IPS DF 6.9 (cell line): ENCODE measurements around the gene TNFSF18.
"Not testable (repeated sequence)": the region's sequence is repeated elsewhere in the genome, so short reads cannot be mapped to it uniquely, and the experiment has no call there.

ENCODE experiments used
- DNase-seq: peaks from one replicate; pipeline ENCODE4 v3.0.0-alpha.2; 2013; ENCODE audit warnings: low read depth, low spot score
- H3K27ac ChIP-seq: one replicate; pipeline ENCODE4 v1.5.1; 2013; ENCODE audit warnings: low read length, control low read depth
- H3K27me3 ChIP-seq: 2 replicates; pipeline ENCODE4 v1.6.1; 2013; ENCODE audit warnings: mild to moderate bottlenecking, low read length; ENCODE audit not compliant: control insufficient read depth, insufficient read depth
- H3K36me3 ChIP-seq: 2 replicates; pipeline ENCODE4 v1.6.1; 2013; ENCODE audit warnings: low read length; ENCODE audit not compliant: control insufficient read depth, insufficient read depth
- H3K4me1 ChIP-seq: 2 replicates; pipeline ENCODE4 v1.6.1; 2013; ENCODE audit warnings: low read length; ENCODE audit not compliant: control insufficient read depth, insufficient read depth
- H3K4me3 ChIP-seq: 2 replicates; pipeline ENCODE4 v1.5.1; 2013; ENCODE audit warnings: mild to moderate bottlenecking, low read length
- H3K9me3 ChIP-seq: 2 replicates; pipeline ENCODE4 v1.6.1; 2013; ENCODE audit warnings: low read length, inconsistent platforms; ENCODE audit not compliant: control insufficient read depth, insufficient read depth
- WGBS: extraction: QIAGEN DNeasy Blood & Tissue Kit; methylation state at CpG from one replicate; pipeline ENCODE4 v1.1.7; 2013; ENCODE audit warnings: mixed read lengths, missing lambda C conversion rate; ENCODE audit not compliant: insufficient read length, insufficient coverage; 5-methylcytosine and 5-hydroxymethylcytosine counted together

TNFSF18 gene

GRCh38 chr1:173050865-173051264 is at the start of gene TNFSF18:
Gene TNFSF18, minus strand, starts transcription at chr1:173050941. Its CDS starts 45 bp downstream, at chr1:173050896.
- Histone ChIP-seq H3K27me3 (no peaks in the 10 kb centered on the region), H3K4me3 (no peak within 1 kb of the TSS), H3K36me3 (no peaks in the 10 kb centered on the region), H3K4me1 (no peaks in the 10 kb centered on the region), H3K27ac (no peak within 1 kb of the TSS), H3K9me3 (no peaks in the 10 kb centered on the region)
- WGBS, result no CpG with 5 or more reads among the region's 4 CpGs
- DNase-seq, result no peak

- no peak for DNase-seq
- H3K36me3 ChIP-seq, result no peaks in the 10 kb centered on the region
- no peak overlapping the region for H3K27ac ChIP-seq
- no peaks in the 10 kb centered on the region for H3K9me3 ChIP-seq
- H3K4me1 ChIP-seq, result no peaks in the 10 kb centered on the region
- H3K27me3 ChIP-seq, result no peaks in the 10 kb centered on the region
- no peak overlapping the region for H3K4me3 ChIP-seq
- WGBS, result no CpG with 5 or more reads among the region's 2 CpGs
Observed at GRCh38 chr1:173099166-173099565, 48.4 kb upstream of the TNFSF18 start.

- Histone ChIP-seq H3K4me1 (no peaks in the 10 kb centered on the region), H3K27me3 (no peaks in the 10 kb centered on the region), H3K36me3 (no peaks in the 10 kb centered on the region), H3K9me3 (no peaks in the 10 kb centered on the region), H3K27ac (no peak overlapping the region), H3K4me3 (no peak overlapping the region)
- no peak for DNase-seq
Observed at GRCh38 chr1:173098117-173098516, 47.4 kb upstream of the TNFSF18 start.

- H3K9me3 ChIP-seq, result no peaks in the 10 kb centered on the region
Observed at GRCh38 chr1:173097001-173097400, 46.3 kb upstream of the TNFSF18 start.

GRCh38 chr1:173095632-173096031 is 44.9 kb upstream of the TNFSF18 start:
- no peak for DNase-seq
- no peaks in the 10 kb centered on the region for H3K9me3 ChIP-seq
- no peaks in the 10 kb centered on the region for H3K27me3 ChIP-seq
- H3K4me1 ChIP-seq, result no peaks in the 10 kb centered on the region
- no CpG with 5 or more reads among the region's 6 CpGs for WGBS
- H3K27ac ChIP-seq, result no peak overlapping the region
- no peak overlapping the region for H3K4me3 ChIP-seq
- H3K36me3 ChIP-seq, result no peaks in the 10 kb centered on the region

More at GRCh38 chr1:173097001-173097400, 46.3 kb upstream of the TNFSF18 start:
- WGBS, result no CpG with 5 or more reads among the region's 1 CpG
- Histone ChIP-seq H3K27ac (no peak overlapping the region), H3K4me1 (no peaks in the 10 kb centered on the region), H3K4me3 (no peak overlapping the region), H3K36me3 (no peaks in the 10 kb centered on the region), H3K27me3 (no peaks in the 10 kb centered on the region)
- DNase-seq, result no peak

- no peak for DNase-seq
- H3K36me3 ChIP-seq, result no peaks in the 10 kb centered on the region
- no peaks in the 10 kb centered on the region for H3K9me3 ChIP-seq
- no CpG with 5 or more reads among the region's 4 CpGs for WGBS
- no peak overlapping the region for H3K27ac ChIP-seq
- H3K4me3 ChIP-seq, result no peak overlapping the region
- H3K4me1 ChIP-seq, result no peaks in the 10 kb centered on the region
- no peaks in the 10 kb centered on the region for H3K27me3 ChIP-seq
Observed at GRCh38 chr1:173094541-173094940, 43.8 kb upstream of the TNFSF18 start.

GRCh38 chr1:173093691-173094445 is 43.1 kb upstream of the TNFSF18 start:
- Histone ChIP-seq H3K27me3 (no peaks in the 10 kb centered on the region), H3K27ac (no peak overlapping the region)

GRCh38 chr1:173084292-173084691 is 33.6 kb upstream of the TNFSF18 start:
- H3K9me3 ChIP-seq, result no peaks in the 10 kb centered on the region
- H3K27me3 ChIP-seq, result no peaks in the 10 kb centered on the region
- no peaks in the 10 kb centered on the region for H3K36me3 ChIP-seq
- DNase-seq, result no peak
- no peak overlapping the region for H3K4me3 ChIP-seq
- no peaks in the 10 kb centered on the region for H3K4me1 ChIP-seq
- no CpG with 5 or more reads among the region's 6 CpGs for WGBS
- H3K27ac ChIP-seq, result no peak overlapping the region

More at GRCh38 chr1:173093691-173094445, 43.1 kb upstream of the TNFSF18 start:
- H3K9me3 ChIP-seq, result no peaks in the 10 kb centered on the region
- H3K4me1 ChIP-seq, result no peaks in the 10 kb centered on the region
- H3K4me3 ChIP-seq, result no peak overlapping the region
- no peaks in the 10 kb centered on the region for H3K36me3 ChIP-seq
- no peak for DNase-seq

- no peak overlapping the region for H3K4me3 ChIP-seq
- H3K9me3 ChIP-seq, result no peaks in the 10 kb centered on the region
- DNase-seq, result no peak
- H3K4me1 ChIP-seq, result no peaks in the 10 kb centered on the region
- no peaks in the 10 kb centered on the region for H3K36me3 ChIP-seq
- H3K27ac ChIP-seq, result no peak overlapping the region
- no peaks in the 10 kb centered on the region for H3K27me3 ChIP-seq
- no CpG with 5 or more reads among the region's 1 CpG for WGBS
Observed at GRCh38 chr1:173082913-173083312, 32.2 kb upstream of the TNFSF18 start.

GRCh38 chr1:173074217-173074616 is 23.5 kb upstream of the TNFSF18 start:
- no CpG with 5 or more reads among the region's 6 CpGs for WGBS
- not testable (repeated sequence) for H3K27me3 ChIP-seq, H3K36me3 ChIP-seq, DNase-seq, H3K9me3 ChIP-seq, H3K4me1 ChIP-seq, H3K4me3 ChIP-seq, H3K27ac ChIP-seq

- no peaks in the 10 kb centered on the region for H3K36me3 ChIP-seq
- no peak overlapping the region for H3K27ac ChIP-seq
- no CpG with 5 or more reads among the region's 3 CpGs for WGBS
- DNase-seq, result no peak
- no peak overlapping the region for H3K4me3 ChIP-seq
- no peaks in the 10 kb centered on the region for H3K4me1 ChIP-seq
- H3K27me3 ChIP-seq, result no peaks in the 10 kb centered on the region
- H3K9me3 ChIP-seq, result no peaks in the 10 kb centered on the region
Observed at GRCh38 chr1:173064011-173064410, 13.3 kb upstream of the TNFSF18 start.
